Neural cell (in vitro differentiated cells): Measurements from ENCODE around the gene THADA. TPM values are rescaled to one million over a fixed set of nuclear protein-coding genes. Genes with fewer than 3 reads are reported as not detected.

ENCODE experiments used
- H2AFZ ChIP-seq: fragments of 200-600, 300-800 bp; sonication (generic), shearing (Covaris generic); 2 replicates; pipeline ENCODE4 v1.6.0; 2014; ENCODE audit warnings: low read depth, mild to moderate bottlenecking, antibody characterized with exemption, low read length, moderate library complexity
- H3F3A ChIP-seq: fragments of 200-600 bp; shearing (Covaris generic); 2 replicates; pipeline ENCODE4 v1.6.1; 2016; ENCODE audit warnings: mild to moderate bottlenecking, moderate library complexity, mixed read lengths, antibody characterized with exemption, low read length; ENCODE audit not compliant: insufficient read depth, poor library complexity, severe bottlenecking
- H3K27ac ChIP-seq: fragments of 200-600, 300-800 bp; sonication (generic), shearing (Covaris generic); 2 replicates; pipeline ENCODE4 v1.5.1; 2014; ENCODE audit warnings: mild to moderate bottlenecking, low read length, moderate library complexity
- H3K27me3 ChIP-seq: fragments of 300-800, 200-600 bp; sonication (generic), shearing (Covaris generic); 2 replicates; pipeline ENCODE4 v1.6.0; 2014; ENCODE audit warnings: mild to moderate bottlenecking, low read depth, low read length, moderate library complexity; ENCODE audit not compliant: insufficient read depth
- H3K36me3 ChIP-seq: fragments of 300-800, 200-600 bp; sonication (generic), shearing (Covaris generic); 2 replicates; pipeline ENCODE4 v1.5.1; 2014; ENCODE audit warnings: mild to moderate bottlenecking, antibody characterized with exemption, low read length, moderate library complexity; ENCODE audit not compliant: insufficient read depth
- H3K4me2 ChIP-seq: fragments of 300-800, 200-600 bp; sonication (generic), shearing (Covaris generic); 2 replicates; pipeline ENCODE4 v1.6.0; 2014; ENCODE audit warnings: mild to moderate bottlenecking, low read length
- H3K4me3 ChIP-seq: fragments of 300-800, 200-600 bp; sonication (generic), shearing (Covaris generic); 2 replicates; pipeline ENCODE4 v1.5.1; 2014; ENCODE audit warnings: mild to moderate bottlenecking, low read length, moderate library complexity
- H3K79me2 ChIP-seq: fragments of 200-600 bp; shearing (Covaris generic); replicated peaks from 2 replicates; pipeline ENCODE4 v1.6.0; 2014; ENCODE audit warnings: mild to moderate bottlenecking, low read length, moderate library complexity; ENCODE audit not compliant: insufficient read depth
- H3K9ac ChIP-seq: fragments of 300-800, 200-600 bp; sonication (generic), shearing (Covaris generic); 2 replicates; pipeline ENCODE4 v1.6.1; 2016; ENCODE audit warnings: mild to moderate bottlenecking, low read length, mixed read lengths
- H3K9me2 ChIP-seq: fragments of 200-600 bp; shearing (Covaris generic); 2 replicates; pipeline ENCODE4 v1.6.1; 2016; ENCODE audit warnings: mild to moderate bottlenecking, low read length, mixed read lengths; ENCODE audit not compliant: insufficient read depth
- H3K9me3 ChIP-seq: fragments of 200-600, 300-800 bp; sonication (generic), shearing (Covaris generic); 2 replicates; pipeline ENCODE4 v1.6.1; 2016; ENCODE audit warnings: mild to moderate bottlenecking, mixed run types, low read length, moderate library complexity, mixed read lengths
- H4K20me1 ChIP-seq: fragments of 200-600 bp; shearing (Covaris generic); 2 replicates; pipeline ENCODE4 v1.6.1; 2016; ENCODE audit warnings: mild to moderate bottlenecking, mixed run types; ENCODE audit not compliant: insufficient read depth
- CTCF ChIP-seq: fragments of 450-650 bp; IDR thresholded peaks from 2 replicates; pipeline ENCODE4 v1.5.1; 2014; ENCODE audit warnings: antibody characterized with exemption, mild to moderate bottlenecking, moderate library complexity; ENCODE audit not compliant: poor library complexity, severe bottlenecking
- EP300 ChIP-seq: fragments of 450-650 bp; conservative IDR thresholded peaks from 2 replicates; pipeline ENCODE4 v1.6.1; 2014; ENCODE audit warnings: antibody characterized with exemption, mild to moderate bottlenecking, moderate library complexity; ENCODE audit not compliant: poor library complexity, severe bottlenecking
- EZH2 ChIP-seq: fragments of 200-600, 300-800 bp; shearing (Covaris generic), sonication (generic); IDR thresholded peaks from 2 replicates; pipeline ENCODE4 v1.6.1; 2014; ENCODE audit warnings: antibody characterized with exemption, low read length, borderline replicate concordance, mild to moderate bottlenecking; ENCODE audit not compliant: insufficient read depth, poor library complexity, severe bottlenecking
- MXI1 ChIP-seq: fragments of 450-650 bp; conservative IDR thresholded peaks from 2 replicates; pipeline ENCODE4 v1.6.1; 2014; ENCODE audit warnings: antibody characterized with exemption, mild to moderate bottlenecking; ENCODE audit not compliant: poor library complexity, severe bottlenecking
- POLR2AphosphoS5 ChIP-seq: IDR thresholded peaks from 2 replicates; pipeline ENCODE4 v1.6.1; 2012
- RAD21 ChIP-seq: fragments of 450-650 bp; conservative IDR thresholded peaks from 2 replicates; pipeline ENCODE4 v1.6.1; 2014; ENCODE audit warnings: antibody characterized with exemption, mild to moderate bottlenecking, moderate library complexity
- SMC3 ChIP-seq: fragments of 450-650 bp; conservative IDR thresholded peaks from 2 replicates; pipeline ENCODE4 v1.6.1; 2014; ENCODE audit warnings: antibody characterized with exemption, mild to moderate bottlenecking, moderate library complexity; ENCODE audit not compliant: poor library complexity
- TAF1 ChIP-seq: IDR thresholded peaks from 2 replicates; pipeline ENCODE4 v1.6.1; 2012; ENCODE audit warnings: low read depth
- polyA plus RNA-seq: library from polyadenylated mRNA; depleted of rRNA; stranded (reverse); fragments of >200 nt; gene quantifications from 2 replicates; pipeline ENCODE4 v1.2.3, GENCODE V29; 2014
- TF ChIP-seq, protein P1 (sequence below): IDR thresholded peaks from 2 replicates; pipeline ENCODE4 v1.6.1; 2012; ENCODE audit warnings: borderline replicate concordance

THADA gene
- polyA plus RNA-seq, 1 donor from 2014 or later: 8.5 TPM

GRCh38 chr2:43405829-43406228 is 190.0 kb downstream of the THADA start:
- Histone ChIP-seq H3K27ac (no peak overlapping the region), H2AFZ (no peak overlapping the region), H3K27me3 (no peaks in the 10 kb centered on the region), H3K79me2 (no peaks in the 10 kb centered on the region), H3F3A (no peaks in the 10 kb centered on the region), H3K4me3 (no peak overlapping the region), H3K9me2 (no peaks in the 10 kb centered on the region), H4K20me1 (no peaks in the 10 kb centered on the region), H3K9me3 (no peaks in the 10 kb centered on the region), H3K36me3 (no peaks in the 10 kb centered on the region), H3K4me2 (no peak overlapping the region), H3K9ac (no peak overlapping the region)
- TF ChIP-seq EZH2 (no peak), CTCF (no peak), POLR2AphosphoS5 (no peak), MXI1 (no peak), TAF1 (no peak), EP300 (no peak), RAD21 (no peak), SMC3 (no peak)
- TF ChIP-seq, protein P1, sequence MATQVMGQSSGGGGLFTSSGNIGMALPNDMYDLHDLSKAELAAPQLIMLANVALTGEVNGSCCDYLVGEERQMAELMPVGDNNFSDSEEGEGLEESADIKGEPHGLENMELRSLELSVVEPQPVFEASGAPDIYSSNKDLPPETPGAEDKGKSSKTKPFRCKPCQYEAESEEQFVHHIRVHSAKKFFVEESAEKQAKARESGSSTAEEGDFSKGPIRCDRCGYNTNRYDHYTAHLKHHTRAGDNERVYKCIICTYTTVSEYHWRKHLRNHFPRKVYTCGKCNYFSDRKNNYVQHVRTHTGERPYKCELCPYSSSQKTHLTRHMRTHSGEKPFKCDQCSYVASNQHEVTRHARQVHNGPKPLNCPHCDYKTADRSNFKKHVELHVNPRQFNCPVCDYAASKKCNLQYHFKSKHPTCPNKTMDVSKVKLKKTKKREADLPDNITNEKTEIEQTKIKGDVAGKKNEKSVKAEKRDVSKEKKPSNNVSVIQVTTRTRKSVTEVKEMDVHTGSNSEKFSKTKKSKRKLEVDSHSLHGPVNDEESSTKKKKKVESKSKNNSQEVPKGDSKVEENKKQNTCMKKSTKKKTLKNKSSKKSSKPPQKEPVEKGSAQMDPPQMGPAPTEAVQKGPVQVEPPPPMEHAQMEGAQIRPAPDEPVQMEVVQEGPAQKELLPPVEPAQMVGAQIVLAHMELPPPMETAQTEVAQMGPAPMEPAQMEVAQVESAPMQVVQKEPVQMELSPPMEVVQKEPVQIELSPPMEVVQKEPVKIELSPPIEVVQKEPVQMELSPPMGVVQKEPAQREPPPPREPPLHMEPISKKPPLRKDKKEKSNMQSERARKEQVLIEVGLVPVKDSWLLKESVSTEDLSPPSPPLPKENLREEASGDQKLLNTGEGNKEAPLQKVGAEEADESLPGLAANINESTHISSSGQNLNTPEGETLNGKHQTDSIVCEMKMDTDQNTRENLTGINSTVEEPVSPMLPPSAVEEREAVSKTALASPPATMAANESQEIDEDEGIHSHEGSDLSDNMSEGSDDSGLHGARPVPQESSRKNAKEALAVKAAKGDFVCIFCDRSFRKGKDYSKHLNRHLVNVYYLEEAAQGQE: no peak

GRCh38 chr2:43402452-43402937 is 193.3 kb downstream of the THADA start:
- H3F3A ChIP-seq: no peaks in the 10 kb centered on the region
- no peaks in the 10 kb centered on the region for H3K27me3 ChIP-seq
- no peaks in the 10 kb centered on the region for H3K9me2 ChIP-seq
- H2AFZ ChIP-seq: no peak overlapping the region
- no peaks in the 10 kb centered on the region for H4K20me1 ChIP-seq
- TF ChIP-seq MXI1 (no peak), SMC3 (no peak), TAF1 (no peak), POLR2AphosphoS5 (no peak), EP300 (no peak), CTCF (no peak), EZH2 (no peak), RAD21 (no peak)
- TF ChIP-seq, protein P1: no peak
- no peak overlapping the region for H3K9ac ChIP-seq
- H3K79me2 ChIP-seq: no peaks in the 10 kb centered on the region
- H3K36me3 ChIP-seq: no peaks in the 10 kb centered on the region
- H3K4me3 ChIP-seq: no peak overlapping the region
- no peaks in the 10 kb centered on the region for H3K9me3 ChIP-seq
- H3K4me2 ChIP-seq: no peak overlapping the region
- no peak overlapping the region for H3K27ac ChIP-seq
